Activated naive CD8-positive, alpha-beta T cell treated with anti-CD3 and anti-CD28 coated beads, Interleukin-2, amount 10 ng/mL, durations not matched to agents 7 days and 5 days (primary cell): Measurements from ENCODE around the gene SIPA1. TPM values are rescaled to one million over a fixed set of nuclear protein-coding genes. Genes with fewer than 3 reads are reported as not detected.

Source experiments
- ATAC-seq: fragments of 150-1000 bp; cut with Tn5 transposase; one replicate; pipeline ENCODE4 v1.10.0; 2021; ENCODE audit warnings: low read depth, moderate library complexity
- POLR2A ChIA-PET: fragments of 350-600 bp; sonication (Branson Sonifier 250); formaldehyde crosslinking; loops from one replicate; lab custom pipeline; 2021; ENCODE audit warnings: antibody characterized with exemption; lab: Charles Lee
- DNase-seq: peaks from one replicate; pipeline ENCODE4 v3.0.0; 2021
- H3K27ac Mint-ChIP-seq: one replicate; pipeline ENCODE4 v1.8.0; 2022; ENCODE audit warnings: mild to moderate bottlenecking, mixed read lengths
- H3K27me3 Mint-ChIP-seq: one replicate; pipeline ENCODE4 v1.8.0; 2022; ENCODE audit warnings: mild to moderate bottlenecking, moderate library complexity, mixed read lengths
- H3K36me3 Mint-ChIP-seq: one replicate; pipeline ENCODE4 v1.8.0; 2021; ENCODE audit warnings: mild to moderate bottlenecking, mixed read lengths
- H3K4me1 Mint-ChIP-seq: one replicate; pipeline ENCODE4 v1.8.0; 2021; ENCODE audit warnings: mixed read lengths
- H3K4me3 Mint-ChIP-seq: one replicate; pipeline ENCODE4 v1.8.0; 2022; ENCODE audit warnings: mild to moderate bottlenecking, moderate library complexity, mixed read lengths
- H3K9me3 Mint-ChIP-seq: one replicate; pipeline ENCODE4 v1.8.0; 2021; ENCODE audit warnings: mixed read lengths
- total RNA-seq, 2 experiments: library from RNA; stranded (reverse); gene quantifications; one replicate each; pipeline ENCODE4 v1.2.3, GENCODE V29; 2021

SIPA1 gene
- total RNA-seq, 2 experiments from 2014 or later, result 245 to 266 TPM

GRCh38 chr11:65622011-65622410 is 15.9 kb upstream of the SIPA1 start:
- Mint-ChIP-seq H3K4me3 (no peak overlapping the region), H3K9me3 (no peaks in the 10 kb centered on the region), H3K27ac (no peak overlapping the region), H3K27me3 (no peaks in the 10 kb centered on the region), H3K36me3 (peaks cover 14% of the 10 kb centered on the region), H3K4me1 (peaks cover 10% of the 10 kb centered on the region)
- no peak for DNase-seq
- no peak for ATAC-seq
- POLR2A ChIA-PET, result interaction anchor here (1.1 kb wide), 1 partner anchor 16 kb away, joined by 3 read pairs; the partner anchor contains the start of gene SIPA1

DNA sequence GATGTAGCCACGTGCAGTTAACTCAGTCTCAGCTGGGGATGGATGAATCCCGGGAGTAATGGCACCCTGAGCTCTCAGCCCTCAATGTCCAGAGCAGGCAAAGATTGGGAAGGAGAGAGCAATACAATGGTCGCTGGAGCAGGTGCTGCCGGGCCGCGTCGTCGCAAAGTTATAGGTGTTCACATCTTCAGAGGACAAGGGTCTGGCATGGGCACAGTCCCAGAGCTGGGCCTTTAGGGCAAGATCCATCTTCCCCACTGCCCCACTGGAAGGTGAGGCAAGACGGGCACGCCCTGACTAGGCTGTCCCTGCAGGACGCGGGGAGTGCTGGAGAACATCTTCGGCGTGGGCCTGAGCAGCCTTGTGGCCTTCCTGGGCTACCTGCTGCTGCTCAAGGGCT is 14.7 kb upstream of the SIPA1 start:
- H3K4me3 Mint-ChIP-seq, result no peak overlapping the region
- peaks cover 11% of the 10 kb centered on the region for H3K36me3 Mint-ChIP-seq
- DNase-seq (no peak), ATAC-seq (no peak)
- POLR2A ChIA-PET, result interaction anchor here (0.5 to 1.1 kb wide), 3 partner anchors 10 to 51 kb away, joined by 3 read pairs; partner anchors contain the start of gene SIPA1
- H3K9me3 Mint-ChIP-seq, result no peaks in the 10 kb centered on the region
- peaks cover 9% of the 10 kb centered on the region for H3K4me1 Mint-ChIP-seq
- H3K27me3 Mint-ChIP-seq, result no peaks in the 10 kb centered on the region
- peak overlapping the region; percentile 21 for H3K27ac Mint-ChIP-seq

DNA sequence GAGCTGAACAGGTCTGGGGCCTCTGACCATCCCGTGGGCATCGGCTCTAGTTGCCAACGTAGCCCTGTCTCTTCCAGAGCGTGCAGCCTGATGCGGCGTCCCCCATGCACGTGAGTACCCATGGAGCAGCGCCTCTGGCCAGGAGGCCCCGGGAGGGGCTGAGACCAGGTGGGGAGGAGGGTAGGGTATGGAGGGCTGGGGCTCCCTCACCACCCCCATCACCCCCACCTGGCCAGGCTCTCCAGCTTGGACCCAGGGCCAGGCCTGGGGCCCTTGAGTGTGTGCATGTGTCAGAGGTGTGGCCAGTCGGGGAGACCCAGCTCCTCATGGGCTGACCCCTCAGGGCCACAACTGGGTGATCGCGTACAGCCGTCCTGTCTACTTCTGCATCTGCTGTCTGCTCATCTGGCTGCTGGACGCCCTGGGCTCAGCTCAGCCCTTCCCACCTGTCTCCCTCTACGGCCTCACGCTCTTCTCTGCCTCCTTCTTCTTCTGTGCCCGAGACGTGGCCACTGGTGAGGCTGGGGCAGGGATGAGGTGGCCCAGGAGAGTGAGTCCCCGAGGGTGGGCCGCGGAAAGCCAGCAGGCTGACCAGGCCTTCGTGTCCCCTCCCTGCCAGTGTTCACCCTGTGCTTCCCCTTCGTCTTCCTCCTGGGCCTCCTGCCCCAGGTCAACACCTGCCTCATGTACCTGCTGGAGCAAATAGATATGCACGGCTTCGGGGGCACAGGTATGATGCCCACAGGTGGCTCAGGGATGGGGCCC is 13.9 kb upstream of the SIPA1 start:
- Mint-ChIP-seq H3K27me3 (no peaks in the 10 kb centered on the region), H3K9me3 (no peaks in the 10 kb centered on the region), H3K4me1 (peaks cover 9% of the 10 kb centered on the region), H3K27ac (no peak overlapping the region), H3K4me3 (no peak overlapping the region), H3K36me3 (peaks cover 11% of the 10 kb centered on the region)
- ATAC-seq (no peak), DNase-seq (no peak)
- POLR2A ChIA-PET, result interaction anchor here (0.6 to 1.2 kb wide), 4 partner anchors 9 to 80 kb away, joined by 3 to 4 read pairs (median 3); no protein-coding TSS in a partner anchor

GRCh38 chr11:65624931-65625627 is 12.8 kb upstream of the SIPA1 start:
- POLR2A ChIA-PET, result interaction anchor here (1.7 to 2.1 kb wide), 2 partner anchors 9 to 10 kb away, joined by 5 to 9 read pairs; partner anchors contain the start of genes MAP3K11 and PCNX3
- no peaks in the 10 kb centered on the region for H3K9me3 Mint-ChIP-seq
- H3K36me3 Mint-ChIP-seq, result peaks cover 12% of the 10 kb centered on the region
- H3K27me3 Mint-ChIP-seq, result no peaks in the 10 kb centered on the region
- no peak for ATAC-seq
- DNase-seq, result no peak
- no peak overlapping the region for H3K27ac Mint-ChIP-seq
- H3K4me3 Mint-ChIP-seq, result no peak overlapping the region
- peaks cover 9% of the 10 kb centered on the region for H3K4me1 Mint-ChIP-seq

- POLR2A ChIA-PET, result interaction anchor here (0.8 to 2.1 kb wide), 5 partner anchors 9 to 426 kb away, joined by 3 to 9 read pairs (median 4); partner anchors contain the start of genes MAP3K11, PCNX3 and SF3B2
- DNase-seq, result peak; percentile 73
- H3K9me3 Mint-ChIP-seq, result no peaks in the 10 kb centered on the region
- no peaks in the 10 kb centered on the region for H3K27me3 Mint-ChIP-seq
- peaks cover 12% of the 10 kb centered on the region for H3K36me3 Mint-ChIP-seq
- peaks cover 9% of the 10 kb centered on the region for H3K4me1 Mint-ChIP-seq
- ATAC-seq, result peak; percentile 81
- H3K4me3 Mint-ChIP-seq, result no peak overlapping the region
- peak overlapping the region; percentile 77 for H3K27ac Mint-ChIP-seq
Measured at GRCh38 chr11:65625628-65626342, 12.1 kb upstream of the SIPA1 start.

DNA sequence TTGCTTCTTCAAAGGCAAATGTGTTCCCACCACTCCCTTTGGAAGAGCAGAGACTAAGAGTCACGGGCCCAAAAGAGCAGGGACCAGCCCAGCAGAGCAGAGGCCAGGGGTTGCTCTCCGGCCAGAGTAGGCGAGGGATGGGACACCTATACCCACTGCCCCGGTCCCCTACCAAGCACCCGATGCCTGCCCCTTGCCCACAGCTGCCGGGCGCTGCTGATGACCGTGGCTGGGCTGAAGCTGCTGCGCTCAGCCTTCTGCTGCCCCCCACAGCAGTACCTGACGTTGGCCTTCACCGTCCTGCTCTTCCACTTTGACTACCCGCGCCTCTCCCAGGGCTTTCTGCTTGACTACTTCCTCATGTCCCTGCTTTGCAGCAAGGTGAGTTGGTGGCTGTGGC is 10.7 kb upstream of the SIPA1 start:
- peaks cover 7% of the 10 kb centered on the region for H3K36me3 Mint-ChIP-seq
- H3K9me3 Mint-ChIP-seq, result no peaks in the 10 kb centered on the region
- no peak for DNase-seq
- H3K4me1 Mint-ChIP-seq, result peaks cover 4% of the 10 kb centered on the region
- ATAC-seq, result no peak
- H3K27me3 Mint-ChIP-seq, result no peaks in the 10 kb centered on the region
- no peak overlapping the region for H3K27ac Mint-ChIP-seq
- POLR2A ChIA-PET, result interaction anchor here (0.7 to 2.1 kb wide), 4 partner anchors 11 to 424 kb away, joined by 3 to 9 read pairs (median 4); partner anchors contain the start of genes MAP3K11, PCNX3, SF3B2 and SIPA1
- no peak overlapping the region for H3K4me3 Mint-ChIP-seq

- ATAC-seq, result no peak
- POLR2A ChIA-PET, result interaction anchor here (0.5 kb wide), 1 partner anchor 67 kb away, joined by 4 read pairs; no protein-coding TSS in a partner anchor
- no peak overlapping the region for H3K4me3 Mint-ChIP-seq
- no peak for DNase-seq
- H3K27me3 Mint-ChIP-seq, result no peaks in the 10 kb centered on the region
- H3K4me1 Mint-ChIP-seq, result peaks cover 10% of the 10 kb centered on the region
- no peak overlapping the region for H3K27ac Mint-ChIP-seq
- H3K36me3 Mint-ChIP-seq, result peaks cover 4% of the 10 kb centered on the region
- no peaks in the 10 kb centered on the region for H3K9me3 Mint-ChIP-seq
Measured at GRCh38 chr11:65629579-65629978, 8.3 kb upstream of the SIPA1 start.

GRCh38 chr11:65630215-65630614 is 7.7 kb upstream of the SIPA1 start:
- Mint-ChIP-seq H3K9me3 (no peaks in the 10 kb centered on the region), H3K36me3 (peaks cover 6% of the 10 kb centered on the region), H3K4me1 (peaks cover 13% of the 10 kb centered on the region), H3K4me3 (no peak overlapping the region), H3K27me3 (no peaks in the 10 kb centered on the region), H3K27ac (no peak overlapping the region)
- ATAC-seq (no peak), DNase-seq (no peak)
- POLR2A ChIA-PET, result interaction anchor here (4.4 kb wide), 1 partner anchor 15 kb away, joined by 25 read pairs; the partner anchor contains the start of genes MAP3K11 and PCNX3

DNA sequence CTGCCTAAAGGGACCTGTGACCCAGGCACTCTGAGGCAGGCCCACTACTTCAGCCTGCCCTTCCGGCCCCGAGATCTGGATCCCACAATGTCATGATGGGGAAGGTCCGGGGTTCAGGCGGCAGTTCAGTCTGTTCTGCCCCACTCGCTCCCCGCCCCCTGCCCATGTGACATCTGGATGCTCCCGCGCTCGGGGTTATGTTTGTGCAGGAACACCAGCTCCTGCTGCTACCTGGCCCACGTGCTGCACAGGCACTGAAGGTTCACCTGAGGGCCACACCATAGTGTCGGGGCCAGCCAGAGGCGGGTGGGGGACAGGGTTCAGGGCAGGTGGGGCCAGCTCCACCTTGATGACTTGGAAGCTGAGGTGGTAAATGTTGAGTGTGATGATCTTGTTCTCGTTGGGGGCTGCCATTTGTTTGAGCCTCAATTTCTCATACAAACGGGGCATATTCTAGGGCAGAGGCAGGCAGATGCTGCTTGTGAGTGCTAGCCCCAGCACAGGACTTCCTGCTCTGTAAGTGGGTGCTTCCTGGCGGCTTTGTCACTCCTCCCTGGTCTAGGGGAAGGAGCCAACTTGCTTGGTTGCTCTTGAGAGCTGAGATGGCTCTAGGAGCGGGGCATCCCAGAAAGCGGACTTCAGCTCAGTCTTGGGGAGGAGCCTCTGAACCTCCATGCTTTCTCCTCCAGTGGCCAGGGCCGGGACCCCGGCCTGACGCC is 4.4 kb upstream of the SIPA1 start:
- ATAC-seq (peak; percentile 40), DNase-seq (no peak)
- Mint-ChIP-seq H3K9me3 (no peaks in the 10 kb centered on the region), H3K27ac (peak overlapping the region; percentile 73), H3K27me3 (no peaks in the 10 kb centered on the region), H3K4me3 (peak overlapping the region; percentile 10), H3K4me1 (peaks cover 16% of the 10 kb centered on the region), H3K36me3 (peaks cover 9% of the 10 kb centered on the region)
- POLR2A ChIA-PET, result interaction anchor here (0.9 to 4.4 kb wide), 4 partner anchors 18 to 79 kb away, joined by 3 to 25 read pairs (median 4); partner anchors contain the start of genes MAP3K11, PCNX3 and RELA

GRCh38 chr11:65634109-65634436 is 3.8 kb upstream of the SIPA1 start:
- H3K27me3 Mint-ChIP-seq, result no peaks in the 10 kb centered on the region
- H3K9me3 Mint-ChIP-seq, result no peaks in the 10 kb centered on the region
- peak overlapping the region; percentile 44 for H3K4me3 Mint-ChIP-seq
- DNase-seq, result no peak
- H3K4me1 Mint-ChIP-seq, result peaks cover 19% of the 10 kb centered on the region
- POLR2A ChIA-PET, result interaction anchor here (0.9 to 4.4 kb wide), 2 partner anchors 18 kb away, joined by 4 to 25 read pairs; partner anchors contain the start of genes MAP3K11 and PCNX3
- ATAC-seq, result no peak
- peak overlapping the region; percentile 73 for H3K27ac Mint-ChIP-seq
- peaks cover 9% of the 10 kb centered on the region for H3K36me3 Mint-ChIP-seq

DNA sequence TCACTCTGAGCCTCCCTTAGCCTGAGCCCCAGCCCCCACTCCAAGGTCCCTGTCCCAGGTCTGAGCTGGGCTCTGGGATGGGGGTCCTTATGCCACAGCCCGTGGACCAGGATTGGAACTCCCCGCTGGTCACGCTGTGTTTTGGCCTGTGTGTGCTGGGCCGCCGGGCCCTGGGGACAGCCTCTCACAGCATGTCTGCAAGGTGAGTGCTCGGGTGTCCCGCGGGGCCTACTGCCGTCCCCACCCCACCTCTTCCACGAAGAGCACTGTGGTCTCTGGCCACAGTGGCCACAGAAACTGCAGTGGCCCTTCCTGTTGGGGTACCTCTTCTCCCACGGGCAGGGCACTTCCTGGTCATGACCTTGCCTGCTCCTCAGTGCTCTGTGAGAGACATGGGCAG is 3.5 kb upstream of the SIPA1 start:
- Mint-ChIP-seq H3K36me3 (peaks cover 7% of the 10 kb centered on the region), H3K27me3 (no peaks in the 10 kb centered on the region), H3K4me3 (peak overlapping the region; percentile 44), H3K9me3 (no peaks in the 10 kb centered on the region), H3K4me1 (peaks cover 21% of the 10 kb centered on the region), H3K27ac (peak overlapping the region; percentile 73)
- ATAC-seq (no peak), DNase-seq (no peak)
- POLR2A ChIA-PET, result interaction anchor here (4.4 kb wide), 1 partner anchor 19 kb away, joined by 25 read pairs; the partner anchor contains the start of genes MAP3K11 and PCNX3
